OCI-LY7 (cell line): ENCODE data around the gene LAPTM5.

Experiments
- EZH2phosphoT487 ChIP-seq: fragments of 200-600 bp; sonication (generic); IDR thresholded peaks from 2 replicates; pipeline ENCODE4 v1.6.1; 2018; ENCODE audit warnings: low read depth, borderline replicate concordance, mild to moderate bottlenecking, mixed run types, antibody characterized with exemption, low read length, moderate library complexity, mixed read lengths
- TF ChIP-seq, protein P1 (sequence below): fragments of 200-600 bp; sonication (generic); conservative IDR thresholded peaks from 2 replicates; pipeline ENCODE4 v1.5.1; 2014; ENCODE audit warnings: mild to moderate bottlenecking, antibody characterized with exemption, low read length, moderate library complexity, mixed read lengths

DNA sequence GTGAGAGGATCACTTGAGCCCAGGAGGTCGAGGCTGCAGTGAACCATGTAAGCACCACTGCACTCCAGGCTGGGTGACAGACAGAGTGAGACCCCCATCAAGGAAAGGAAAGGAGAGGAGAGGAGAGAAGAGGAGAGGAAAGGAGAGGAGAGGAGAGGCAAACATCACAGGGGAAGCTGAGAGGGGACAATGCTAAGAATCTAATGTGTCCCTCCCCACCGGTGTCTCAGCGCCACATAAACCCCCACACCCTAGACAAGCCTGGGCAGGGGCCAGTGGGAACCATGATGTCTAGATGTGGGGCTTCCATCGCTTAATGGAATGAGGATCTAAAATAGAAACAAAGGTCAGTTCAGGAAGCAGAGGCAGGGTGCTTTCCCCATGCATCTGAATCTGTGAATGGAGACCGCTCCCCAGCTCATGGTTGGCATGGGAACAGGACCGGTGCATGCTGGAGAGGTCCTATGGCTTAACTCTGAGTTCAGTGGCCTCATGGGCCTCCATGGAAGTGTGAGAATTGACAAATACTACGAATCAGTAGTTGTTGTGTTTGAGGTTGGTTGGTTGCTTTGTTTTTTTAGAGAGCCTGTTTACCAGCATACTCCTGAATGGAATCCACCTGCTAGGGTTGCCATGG is 16.3 kb upstream of the LAPTM5 start:
- TF ChIP-seq, protein P1, sequence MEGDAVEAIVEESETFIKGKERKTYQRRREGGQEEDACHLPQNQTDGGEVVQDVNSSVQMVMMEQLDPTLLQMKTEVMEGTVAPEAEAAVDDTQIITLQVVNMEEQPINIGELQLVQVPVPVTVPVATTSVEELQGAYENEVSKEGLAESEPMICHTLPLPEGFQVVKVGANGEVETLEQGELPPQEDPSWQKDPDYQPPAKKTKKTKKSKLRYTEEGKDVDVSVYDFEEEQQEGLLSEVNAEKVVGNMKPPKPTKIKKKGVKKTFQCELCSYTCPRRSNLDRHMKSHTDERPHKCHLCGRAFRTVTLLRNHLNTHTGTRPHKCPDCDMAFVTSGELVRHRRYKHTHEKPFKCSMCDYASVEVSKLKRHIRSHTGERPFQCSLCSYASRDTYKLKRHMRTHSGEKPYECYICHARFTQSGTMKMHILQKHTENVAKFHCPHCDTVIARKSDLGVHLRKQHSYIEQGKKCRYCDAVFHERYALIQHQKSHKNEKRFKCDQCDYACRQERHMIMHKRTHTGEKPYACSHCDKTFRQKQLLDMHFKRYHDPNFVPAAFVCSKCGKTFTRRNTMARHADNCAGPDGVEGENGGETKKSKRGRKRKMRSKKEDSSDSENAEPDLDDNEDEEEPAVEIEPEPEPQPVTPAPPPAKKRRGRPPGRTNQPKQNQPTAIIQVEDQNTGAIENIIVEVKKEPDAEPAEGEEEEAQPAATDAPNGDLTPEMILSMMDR = no peak
- no peak for TF ChIP-seq EZH2phosphoT487
